EH (cell line): ENCODE measurements around the gene FAM200B.

ENCODE experiments used
- DNase-seq: peaks from one replicate; pipeline ENCODE4 v3.0.0-alpha.2; 2015; ENCODE audit warnings: low read depth

The FAM200B gene

DNA sequence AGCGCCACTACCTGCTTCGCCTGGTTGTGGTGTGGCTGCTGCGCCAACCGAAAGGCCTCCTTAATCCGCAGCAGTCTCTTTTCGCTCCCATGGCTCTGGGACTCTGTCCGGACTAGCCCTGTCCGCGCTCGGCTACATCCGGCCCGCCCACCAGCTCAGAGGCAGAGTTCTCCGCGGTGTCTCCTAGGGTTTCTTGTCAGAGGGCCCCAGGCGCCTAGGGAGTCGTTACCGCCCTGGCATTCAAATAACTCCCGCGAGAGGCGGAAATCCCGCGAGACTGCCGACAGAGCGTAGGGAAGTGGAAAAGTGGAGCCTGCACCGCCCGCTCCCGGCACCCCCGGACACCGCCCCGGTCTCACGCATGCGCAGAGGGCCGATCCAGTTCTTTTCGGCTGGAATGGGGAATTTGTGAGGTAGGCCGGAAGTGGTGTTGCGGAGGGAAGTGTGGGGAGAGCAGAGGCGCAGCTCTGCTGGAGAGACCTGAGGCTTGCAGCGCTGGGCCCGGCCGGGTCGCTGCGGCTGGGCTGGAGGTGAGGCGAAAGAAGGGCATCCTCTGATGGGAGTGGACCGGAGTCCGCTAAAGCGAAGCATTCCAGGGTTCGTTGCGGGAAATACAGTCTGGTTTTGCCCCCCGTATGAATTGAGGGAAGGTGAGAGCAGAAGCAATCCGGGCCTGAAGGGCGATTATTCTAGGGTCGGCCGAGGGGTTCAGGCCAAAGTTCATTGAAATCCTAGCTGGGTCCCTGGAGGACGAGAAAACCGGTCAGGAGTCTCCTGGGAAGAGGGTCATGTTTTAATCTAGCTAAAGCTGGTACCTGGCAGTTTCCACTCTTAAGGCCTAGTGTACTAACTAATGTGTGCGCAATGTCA is at the start of gene FAM200B:
FAM200B (plus strand) TSS at position 456 of the 870 bp plus-strand sequence. CDS start 5,151 bp downstream, outside the sequence.
- peak; percentile 99 for DNase-seq

GRCh38 chr4:15636818-15637217 is 44.8 kb upstream of the FAM200B start:
- DNase-seq: no peak

GRCh38 chr4:15638418-15638817 is 43.2 kb upstream of the FAM200B start:
- no peak for DNase-seq

GRCh38 chr4:15648600-15648999 is 33.0 kb upstream of the FAM200B start:
- DNase-seq: no peak

DNA sequence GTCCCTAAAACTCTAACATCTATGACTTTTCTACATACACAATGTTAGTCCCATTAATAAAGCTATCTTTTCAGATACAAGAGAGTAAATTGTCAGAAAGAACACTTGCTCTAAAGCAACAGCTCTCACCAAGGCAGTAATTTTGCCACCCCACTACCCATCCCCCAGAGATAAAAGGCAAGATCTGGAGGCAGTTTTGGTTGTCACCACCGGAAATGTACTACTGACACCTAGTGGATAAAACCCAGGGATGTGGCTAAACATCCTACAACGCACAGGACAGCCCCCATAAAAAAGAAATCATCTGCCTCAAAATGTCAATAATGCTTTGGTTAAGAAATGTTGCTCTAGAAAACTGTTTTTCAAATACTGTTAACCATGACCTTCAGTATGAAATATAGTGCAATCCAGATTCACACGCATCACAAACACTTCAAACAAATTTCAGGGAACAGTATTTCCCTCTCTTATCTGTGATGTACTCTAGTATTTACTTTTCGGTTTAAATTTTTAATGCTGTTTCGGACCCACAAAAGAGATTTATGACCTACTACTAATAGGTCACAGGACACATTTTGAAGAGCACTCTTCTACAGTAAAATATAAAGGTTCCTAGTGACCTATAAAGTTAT is 31.6 kb upstream of the FAM200B start:
- peak; percentile 70 for DNase-seq

DNA sequence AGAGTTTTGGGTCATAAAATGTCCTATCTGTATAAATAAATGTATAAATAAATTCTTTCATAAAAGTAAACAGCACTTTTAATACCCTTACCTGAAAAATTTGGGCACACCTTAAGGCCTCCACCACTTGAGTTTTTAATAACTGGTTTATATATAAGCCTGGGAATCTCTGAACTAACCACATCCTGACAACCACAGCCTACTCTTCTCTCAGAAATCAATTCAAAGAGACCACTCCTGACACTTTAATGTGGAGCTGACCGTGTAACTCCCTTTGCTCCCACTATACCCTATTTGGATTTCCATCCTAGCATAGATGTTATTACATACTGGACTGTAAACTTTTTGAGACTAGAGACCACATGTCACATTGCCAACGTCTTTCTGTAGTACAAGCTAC is 30.0 kb upstream of the FAM200B start:
- peak; percentile 19 for DNase-seq

DNA sequence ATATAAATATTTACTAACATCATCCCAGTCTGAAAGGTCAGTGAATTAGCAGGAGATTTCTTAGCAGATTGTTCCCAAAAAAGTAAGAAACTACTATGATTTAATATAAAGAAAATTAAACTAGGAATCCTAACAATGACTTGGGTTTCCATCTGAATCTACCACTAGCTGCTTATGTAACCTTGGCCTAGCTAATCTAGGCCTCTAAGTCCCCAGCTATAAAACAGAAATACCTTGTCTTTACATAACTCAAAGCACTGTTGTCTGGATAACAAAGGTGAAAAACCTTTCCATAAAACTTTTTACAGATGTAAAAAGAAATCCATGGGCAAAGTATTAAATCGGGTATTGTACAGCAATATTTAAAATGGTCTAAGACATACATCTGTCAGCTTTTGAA is 29.4 kb upstream of the FAM200B start:
- DNase-seq: peak; percentile 25

DNA sequence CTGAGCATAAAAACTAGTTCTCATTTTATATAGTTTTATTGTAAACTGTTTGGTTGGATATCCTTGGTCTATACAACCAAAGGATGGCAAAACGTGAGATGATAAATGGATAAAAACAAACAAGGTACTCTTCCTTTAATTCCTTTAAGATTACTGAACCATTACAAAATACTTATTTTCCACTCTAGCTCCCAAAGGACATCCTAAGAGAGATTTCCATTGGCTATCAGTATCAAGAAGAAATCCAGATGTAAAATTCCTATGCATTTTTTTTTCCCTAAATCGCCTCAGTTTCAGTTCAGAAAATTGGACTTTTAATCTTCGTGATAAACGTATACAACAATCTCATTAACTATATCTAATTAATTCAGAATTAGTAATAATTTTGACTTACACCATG is 28.8 kb upstream of the FAM200B start:
- no peak for DNase-seq

- peak; percentile 23 for DNase-seq
Observed at GRCh38 chr4:15653420-15653819, 28.2 kb upstream of the FAM200B start.

GRCh38 chr4:15653864-15654592 is 27.6 kb upstream of the FAM200B start:
- DNase-seq: peak; percentile 70

- peak; percentile 56 for DNase-seq
Observed at GRCh38 chr4:15654593-15655222, 26.9 kb upstream of the FAM200B start.

GRCh38 chr4:15655223-15656037 is 26.2 kb upstream of the FAM200B start, which contains the start of gene FBXL5:
FBXL5 (minus strand) TSS chr4:15655357; CDS start chr4:15655287, 70 bp downstream.
- peak; percentile 85 for DNase-seq

GRCh38 chr4:15656038-15656470 is 25.6 kb upstream of the FAM200B start:
- DNase-seq: no peak

DNA sequence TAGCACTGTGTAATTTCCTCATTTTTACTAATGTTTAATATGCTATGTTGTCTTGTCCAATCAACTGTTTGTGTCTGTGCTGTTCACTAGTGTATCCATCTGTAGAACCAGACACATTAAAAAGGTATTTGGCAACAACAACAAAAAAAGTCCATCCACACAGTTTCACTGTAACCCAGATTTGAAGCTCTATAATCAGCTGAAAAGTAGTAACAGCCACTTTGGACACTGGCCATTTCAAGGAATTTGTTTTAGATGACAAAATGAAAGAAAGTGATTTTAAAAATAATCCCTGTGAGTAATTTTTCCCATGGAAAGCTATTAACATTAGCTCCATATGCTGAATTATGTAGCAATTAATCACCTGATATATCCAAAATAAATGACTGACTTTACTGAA is 24.3 kb upstream of the FAM200B start:
- DNase-seq: peak; percentile 44

DNA sequence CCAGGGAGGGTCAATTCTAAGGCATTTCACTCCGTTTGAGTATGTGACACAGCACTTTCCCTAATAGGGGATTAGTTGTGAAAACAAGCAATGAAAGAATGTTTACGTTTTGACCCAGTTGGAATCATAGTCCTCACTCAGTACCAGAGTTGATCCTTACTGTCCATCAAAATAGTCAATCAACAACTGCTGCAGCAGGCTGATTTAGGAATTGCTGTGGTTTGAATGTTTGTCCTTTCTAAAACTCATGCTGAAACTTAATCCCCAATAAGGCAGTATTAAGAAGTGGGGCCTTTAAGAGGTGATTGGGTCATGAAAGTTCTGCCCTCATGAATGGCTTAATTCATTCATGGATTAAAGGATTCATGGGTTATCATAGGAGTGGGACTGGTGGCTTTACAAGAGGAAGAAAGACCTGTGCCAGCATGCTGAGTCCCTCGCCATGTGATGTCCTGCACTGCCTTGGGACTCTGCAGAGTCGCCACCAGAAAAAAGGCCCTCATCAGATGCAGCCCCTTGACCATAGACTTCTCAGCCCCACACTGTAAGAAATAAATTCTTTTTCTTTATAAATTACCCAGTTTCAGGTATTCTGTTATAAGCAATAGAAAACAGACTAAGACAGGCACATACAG is 23.4 kb upstream of the FAM200B start:
- DNase-seq: no peak

GRCh38 chr4:15658781-15659180 is 22.8 kb upstream of the FAM200B start:
- DNase-seq: no peak

- DNase-seq: peak; percentile 67
Observed at GRCh38 chr4:15659768-15660570, 21.7 kb upstream of the FAM200B start.

GRCh38 chr4:15665753-15666365 is 15.8 kb upstream of the FAM200B start:
- DNase-seq: peak; percentile 37

GRCh38 chr4:15667006-15667405 is 14.6 kb upstream of the FAM200B start:
- DNase-seq: no peak
